GM23338 (cell line): ENCODE data around the gene SLC25A41.

Experiments used
- CTCF ChIP-seq, 2 experiments: fragments of 200-600 bp in 1 of 2; sonication (generic) in 1 of 2; conservative IDR thresholded peaks; 2 replicates each; pipeline versions ENCODE4 v1.5.1 to v1.6.1; 2016 to 2017; ENCODE audit warnings: antibody characterized with exemption in 2 of 2, low read depth in 2 of 2, mild to moderate bottlenecking in 2 of 2, moderate library complexity in 1 of 2
- EZH2 ChIP-seq: fragments of 200-600 bp; sonication (generic); IDR thresholded peaks from one replicate; pipeline ENCODE4 v1.8.0; 2017; ENCODE audit warnings: antibody characterized with exemption, mild to moderate bottlenecking, low read depth; ENCODE audit not compliant: unreplicated experiment
- EZH2phosphoT487 ChIP-seq: fragments of 200-600 bp; sonication (generic); IDR thresholded peaks from one replicate; pipeline ENCODE4 v1.8.1; 2018; ENCODE audit warnings: antibody characterized with exemption; ENCODE audit not compliant: unreplicated experiment
- POLR2AphosphoS5 ChIP-seq: IDR thresholded peaks from 2 replicates; pipeline ENCODE4 v1.6.1; 2016; ENCODE audit warnings: antibody characterized with exemption, low read depth

DNA sequence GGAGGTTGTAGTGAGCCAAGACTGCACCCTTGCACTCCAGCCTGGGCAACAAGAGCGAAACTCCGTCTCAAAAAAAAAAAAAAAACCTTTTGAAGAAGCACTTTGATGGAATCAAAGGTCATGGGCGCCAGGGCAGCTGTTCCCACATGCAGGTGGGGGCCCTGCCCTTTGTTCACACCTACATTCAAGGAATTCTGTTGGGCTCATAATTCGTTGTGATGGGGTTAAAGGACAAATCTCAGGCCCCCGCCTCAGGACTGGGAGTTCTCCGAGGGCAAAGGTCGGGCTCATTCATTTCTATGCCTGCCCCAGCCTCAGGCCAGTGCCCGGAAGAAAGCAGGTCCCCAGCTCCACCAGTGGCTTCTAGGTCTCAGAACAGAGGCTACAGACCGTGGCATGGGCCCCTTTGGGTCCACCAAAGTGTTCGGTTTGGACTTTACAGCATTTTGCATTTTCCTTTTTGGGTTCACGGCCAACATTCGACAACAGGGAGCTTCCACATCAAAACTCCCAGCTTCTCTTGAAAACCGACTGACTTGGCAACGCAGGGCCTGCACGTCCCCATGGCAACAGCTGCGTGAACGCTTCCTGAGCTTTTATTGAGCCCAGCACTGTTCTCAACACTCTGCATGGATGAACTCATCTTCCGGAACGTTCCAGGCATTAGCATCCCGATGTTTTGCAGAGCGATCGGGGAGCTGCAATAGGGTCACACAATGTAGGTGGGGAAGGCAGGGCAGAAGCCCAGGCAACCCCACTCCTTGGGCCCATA, 30.5 kb downstream of the SLC25A41 start:
- no peak for TF ChIP-seq CTCF (conservative IDR thresholded peaks at IDR 0.05; ENCODE audit: low read depth in 2 of 2)
- no peak for TF ChIP-seq EZH2phosphoT487
- TF ChIP-seq EZH2, result no peak
- no peak for TF ChIP-seq POLR2AphosphoS5
